ENCODE data around the gene KLRC4.
A peak's percentile ranks its signal among the peaks of the same experiment; 100 is the strongest.
"Not testable (repeated sequence)": the region's sequence is repeated elsewhere in the genome, so short reads cannot be mapped to it uniquely, and the experiment has no call there.

Gene KLRC4

DNA sequence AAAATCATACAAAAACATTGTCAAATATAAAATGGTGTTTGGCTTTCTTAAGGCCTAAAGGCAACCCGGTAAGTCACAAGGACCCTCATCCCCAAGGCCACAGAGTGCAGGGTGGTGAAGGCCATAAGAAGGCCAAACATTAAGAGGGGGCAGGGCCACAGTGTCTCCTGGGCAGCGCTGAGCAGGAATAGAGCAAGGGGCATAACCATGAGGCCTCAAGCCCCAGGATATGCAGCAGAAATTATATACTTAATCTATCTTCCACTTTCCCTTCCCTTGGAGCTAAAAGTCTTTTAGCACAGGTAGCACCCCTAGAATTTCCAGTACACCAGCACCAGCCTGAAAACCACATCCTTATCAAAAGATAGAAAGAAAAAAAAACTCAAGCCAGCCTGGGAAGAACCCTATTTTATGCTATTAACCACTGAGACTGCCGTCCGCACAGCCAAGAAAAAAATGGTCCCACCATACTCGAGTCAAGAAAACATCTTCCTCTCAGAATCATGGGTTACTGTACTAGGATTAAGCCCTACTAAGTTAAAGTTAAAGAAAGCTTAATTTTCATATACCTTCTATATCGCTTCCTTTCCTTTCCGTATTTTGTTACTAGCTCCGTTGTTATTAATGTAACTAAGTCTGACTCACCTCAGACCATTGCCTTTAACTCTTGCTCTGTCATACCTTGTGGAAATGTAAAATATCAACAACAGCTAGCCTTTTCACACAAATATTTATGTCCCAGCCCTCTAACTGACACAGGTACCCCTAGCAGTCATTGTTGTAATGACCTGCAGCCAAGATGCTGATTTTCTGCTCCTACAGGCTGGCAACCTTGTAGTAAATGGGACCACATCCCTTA is 39.8 kb downstream of the KLRC4 start:
- Mint-ChIP-seq H3K27ac (peak overlapping the region; percentile 66 to 80), H3K4me1 (ENCODE audit: low read depth in 2 of 2) (peaks cover 51 to 63% of the 10 kb centered on the region in 2 donors), H3K9me3 (no peaks in the 10 kb centered on the region), H3K27me3 (no peaks in the 10 kb centered on the region), H3K4me3 (peak overlapping the region; percentile 62 to 75), H3K36me3 (ENCODE audit: insufficient read depth) (peaks cover 72% of the 10 kb centered on the region)
- ATAC-seq (replicated peaks) (peak; percentile 31), DNase-seq (no peak)

GRCh38 chr12:10368206-10369171 is 41.1 kb downstream of the KLRC4 start:
- H3K27ac Mint-ChIP-seq = peak overlapping the region; percentile 80 to 92
- H3K36me3 Mint-ChIP-seq (ENCODE audit: insufficient read depth) = peaks cover 59% of the 10 kb centered on the region
- H3K27me3 Mint-ChIP-seq = no peaks in the 10 kb centered on the region
- DNase-seq = no peak
- H3K4me3 Mint-ChIP-seq = peak overlapping the region in 1 of 2 donors; percentile 11
- no peak for ATAC-seq (replicated peaks)
- H3K4me1 Mint-ChIP-seq (ENCODE audit: low read depth in 2 of 2) = peaks cover 42 to 50% of the 10 kb centered on the region in 2 donors
- H3K9me3 Mint-ChIP-seq = no peaks in the 10 kb centered on the region

DNA sequence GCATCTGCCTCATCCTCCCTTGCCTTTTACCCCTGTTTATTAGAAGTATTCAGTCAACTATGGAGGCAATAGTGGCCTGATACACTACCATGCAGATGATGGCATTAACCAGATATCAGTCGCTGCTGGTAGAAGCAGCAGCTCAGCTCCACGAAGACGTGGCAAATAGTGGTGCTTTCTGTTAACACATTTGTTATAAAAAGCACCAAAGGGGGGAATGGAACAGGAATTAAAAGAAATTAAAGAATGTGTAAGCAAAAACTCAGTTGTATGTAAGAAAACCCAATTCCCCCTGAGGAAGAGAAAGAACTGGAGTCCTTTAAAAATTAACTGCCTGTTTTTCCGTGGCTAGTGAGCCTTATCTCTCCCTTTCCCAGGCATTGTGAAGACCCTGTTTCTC is 41.8 kb downstream of the KLRC4 start:
- not testable (repeated sequence) for H3K9me3 Mint-ChIP-seq; DNase-seq; ATAC-seq (replicated peaks); H3K4me3 Mint-ChIP-seq; H3K27me3 Mint-ChIP-seq
- H3K4me1 Mint-ChIP-seq (ENCODE audit: low read depth in 2 of 2) = peaks cover 40 to 45% of the 10 kb centered on the region in 2 donors
- peaks cover 51% of the 10 kb centered on the region for H3K36me3 Mint-ChIP-seq (ENCODE audit: insufficient read depth)
- H3K27ac Mint-ChIP-seq = peak overlapping the region; percentile 80 to 92

- H3K4me3 Mint-ChIP-seq = peak overlapping the region in 1 of 2 donors; percentile 33
- no peaks in the 10 kb centered on the region for H3K9me3 Mint-ChIP-seq
- H3K27me3 Mint-ChIP-seq = no peaks in the 10 kb centered on the region
- ATAC-seq (replicated peaks) (peak; percentile 24), DNase-seq (no peak)
- peaks cover 37 to 39% of the 10 kb centered on the region in 2 donors for H3K4me1 Mint-ChIP-seq (ENCODE audit: low read depth in 2 of 2)
- peak overlapping the region in 1 of 2 donors; percentile 9 for H3K27ac Mint-ChIP-seq
- H3K36me3 Mint-ChIP-seq (ENCODE audit: insufficient read depth) = peaks cover 46% of the 10 kb centered on the region
These were observed 42.7 kb downstream of the KLRC4 start for GRCh38 chr12:10366875-10367274.

- no peak overlapping the region for H3K4me3 Mint-ChIP-seq
- ATAC-seq (replicated peaks) (no peak), DNase-seq (no peak)
- peaks cover 36% of the 10 kb centered on the region for H3K36me3 Mint-ChIP-seq (ENCODE audit: insufficient read depth)
- no peaks in the 10 kb centered on the region for H3K27me3 Mint-ChIP-seq
- peaks cover 32 to 33% of the 10 kb centered on the region in 2 donors for H3K4me1 Mint-ChIP-seq (ENCODE audit: low read depth in 2 of 2)
- no peak overlapping the region for H3K27ac Mint-ChIP-seq
- no peaks in the 10 kb centered on the region for H3K9me3 Mint-ChIP-seq
These were observed 43.7 kb downstream of the KLRC4 start for GRCh38 chr12:10365696-10366405.

DNA sequence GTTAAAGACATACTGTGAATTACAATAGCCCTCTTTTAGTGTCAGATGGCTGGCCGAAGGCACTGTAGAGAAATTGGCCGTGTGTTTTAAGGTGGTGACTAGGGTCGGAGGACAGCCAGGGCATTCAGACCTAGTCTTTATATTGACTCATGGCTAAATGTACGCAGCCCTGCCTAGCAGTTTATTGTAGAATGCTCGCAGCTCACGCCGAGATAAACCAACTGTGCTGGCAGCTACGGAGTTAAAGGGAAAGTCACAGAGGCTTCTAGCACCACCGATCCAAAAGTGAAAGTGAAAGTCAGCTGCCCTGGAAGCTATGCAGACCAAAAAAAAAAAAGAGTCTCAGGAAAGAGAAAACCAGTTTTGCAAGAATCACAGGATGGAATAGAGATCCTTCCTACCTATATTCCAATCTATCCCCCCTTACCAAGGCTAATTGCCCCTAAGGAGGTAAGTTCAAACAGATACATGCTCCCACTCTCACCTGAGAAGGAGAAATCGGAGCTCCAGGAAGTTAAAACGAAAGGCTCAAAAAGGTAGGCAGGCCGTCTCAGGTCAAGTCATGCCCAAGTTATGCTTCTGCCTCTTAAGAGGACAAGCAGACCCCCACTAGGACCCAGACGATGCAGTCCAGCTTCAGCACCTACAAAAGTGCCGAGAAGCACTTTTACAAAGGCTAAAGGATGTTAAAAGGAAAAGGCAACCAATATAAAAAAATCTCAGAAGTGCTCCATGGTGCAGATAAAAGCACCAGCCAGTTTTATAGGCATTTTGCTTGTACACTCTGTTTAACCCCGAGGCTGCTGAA is 44.5 kb downstream of the KLRC4 start:
- H3K27me3 Mint-ChIP-seq = no peaks in the 10 kb centered on the region
- H3K4me1 Mint-ChIP-seq (ENCODE audit: low read depth in 2 of 2) = peaks cover 29 to 33% of the 10 kb centered on the region in 2 donors
- H3K27ac Mint-ChIP-seq = no peak overlapping the region
- no peaks in the 10 kb centered on the region for H3K9me3 Mint-ChIP-seq
- peaks cover 27% of the 10 kb centered on the region for H3K36me3 Mint-ChIP-seq (ENCODE audit: insufficient read depth)
- H3K4me3 Mint-ChIP-seq = no peak overlapping the region
- DNase-seq = peak; percentile 51 to 62 (median 58)
- peak; percentile 78 for ATAC-seq (replicated peaks)

GRCh38 chr12:10363914-10364814 is 45.4 kb downstream of the KLRC4 start:
- no peak overlapping the region for H3K27ac Mint-ChIP-seq
- H3K36me3 Mint-ChIP-seq (ENCODE audit: insufficient read depth) = peaks cover 24% of the 10 kb centered on the region
- H3K27me3 Mint-ChIP-seq = no peaks in the 10 kb centered on the region
- ATAC-seq (replicated peaks) = peak; percentile 41
- no peak overlapping the region for H3K4me3 Mint-ChIP-seq
- H3K4me1 Mint-ChIP-seq (ENCODE audit: low read depth in 2 of 2) = peaks cover 25 to 35% of the 10 kb centered on the region in 2 donors
- no peaks in the 10 kb centered on the region for H3K9me3 Mint-ChIP-seq
- no peak for DNase-seq

GRCh38 chr12:10363658-10363913 is 46.0 kb downstream of the KLRC4 start:
- H3K27ac Mint-ChIP-seq = no peak overlapping the region
- no peaks in the 10 kb centered on the region for H3K9me3 Mint-ChIP-seq
- no peak overlapping the region for H3K4me3 Mint-ChIP-seq
- ATAC-seq (replicated peaks) = no peak
- H3K4me1 Mint-ChIP-seq (ENCODE audit: low read depth in 2 of 2) = peaks cover 22 to 36% of the 10 kb centered on the region in 2 donors
- no peaks in the 10 kb centered on the region for H3K27me3 Mint-ChIP-seq
- DNase-seq = no peak
- H3K36me3 Mint-ChIP-seq (ENCODE audit: insufficient read depth) = peaks cover 19% of the 10 kb centered on the region

DNA sequence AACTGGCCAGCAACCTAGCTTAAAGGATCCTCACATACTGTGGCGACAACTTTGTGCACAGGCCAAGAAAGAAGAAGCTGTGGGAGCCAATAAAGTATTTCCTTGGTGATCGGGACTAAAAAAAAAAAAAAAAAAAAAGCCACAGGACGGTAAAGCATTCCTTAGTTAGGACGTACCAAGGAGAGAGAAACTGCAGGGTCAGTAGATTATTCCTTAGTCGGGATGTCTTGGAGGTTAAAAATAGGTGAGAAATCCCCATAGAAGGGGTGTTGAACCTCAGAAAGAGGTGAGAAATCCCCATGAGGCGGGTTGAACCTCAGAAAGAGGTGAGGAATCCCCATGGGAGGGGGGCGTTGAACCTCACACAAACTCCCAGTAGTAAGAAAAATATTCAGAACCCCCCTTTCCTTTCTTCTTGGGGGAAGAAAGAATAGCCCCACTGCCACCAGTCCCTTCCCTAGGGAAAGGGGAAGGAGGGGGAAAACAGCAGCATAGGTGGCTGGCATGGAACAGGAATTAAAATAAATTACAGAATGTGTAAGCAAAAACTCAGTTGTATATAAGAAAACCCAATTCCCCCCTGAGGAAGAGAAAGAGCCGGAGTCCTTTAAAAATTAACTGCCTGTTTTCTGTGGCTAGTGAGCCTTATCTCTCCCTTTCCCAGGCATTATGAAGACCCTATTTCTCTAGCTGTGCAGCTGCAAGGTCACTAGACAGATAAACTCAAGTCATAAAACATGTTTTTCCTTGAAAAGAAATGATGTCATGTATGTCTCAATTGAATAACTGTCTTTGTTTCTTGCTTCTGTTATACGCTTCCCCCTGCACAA is 46.5 kb downstream of the KLRC4 start:
- Mint-ChIP-seq H3K27ac (peak overlapping the region in 1 of 2 donors; percentile 69), H3K4me3 (peak overlapping the region in 1 of 2 donors; percentile 24)
- DNase-seq = no peak

GRCh38 chr12:10362325-10362724 is 47.2 kb downstream of the KLRC4 start:
- Mint-ChIP-seq H3K4me1 (ENCODE audit: low read depth in 2 of 2) (peaks cover 13 to 26% of the 10 kb centered on the region in 2 donors), H3K27ac (peak overlapping the region in 1 of 2 donors; percentile 69), H3K4me3 (peak overlapping the region in 1 of 2 donors; percentile 24), H3K27me3 (no peaks in the 10 kb centered on the region), H3K36me3 (ENCODE audit: insufficient read depth) (peaks cover 10% of the 10 kb centered on the region), H3K9me3 (no peaks in the 10 kb centered on the region)
- ATAC-seq (replicated peaks) (no peak), DNase-seq (no peak)

More for the DNA sequence above, 46.5 kb downstream of the KLRC4 start:
- Mint-ChIP-seq H3K9me3 (no peaks in the 10 kb centered on the region), H3K4me1 (ENCODE audit: low read depth in 2 of 2) (peaks cover 17 to 32% of the 10 kb centered on the region in 2 donors), H3K36me3 (ENCODE audit: insufficient read depth) (peaks cover 13% of the 10 kb centered on the region), H3K27me3 (no peaks in the 10 kb centered on the region)
- ATAC-seq (replicated peaks) = no peak

DNA sequence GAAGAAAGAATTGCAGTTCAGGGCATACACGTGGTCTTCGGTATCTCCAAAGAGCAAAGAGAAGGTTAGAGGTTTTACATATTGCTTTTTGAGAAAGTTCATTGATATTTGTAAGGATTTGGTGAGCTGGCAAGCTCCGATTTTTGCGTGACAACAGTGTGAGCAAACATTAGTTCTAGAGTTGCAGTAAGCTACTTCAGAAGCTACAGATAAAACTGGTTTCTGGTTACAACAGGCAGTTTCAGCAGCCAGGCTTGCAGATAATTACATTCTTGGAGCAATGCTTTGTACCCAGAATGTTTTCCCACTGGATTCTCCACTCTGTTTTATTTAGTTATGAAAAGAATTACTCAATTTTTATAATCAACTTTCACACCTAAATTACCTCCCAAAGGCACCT is 47.9 kb downstream of the KLRC4 start:
- peaks cover 13 to 26% of the 10 kb centered on the region in 2 donors for H3K4me1 Mint-ChIP-seq (ENCODE audit: low read depth in 2 of 2)
- H3K27me3 Mint-ChIP-seq = no peaks in the 10 kb centered on the region
- peaks cover 10% of the 10 kb centered on the region for H3K36me3 Mint-ChIP-seq (ENCODE audit: insufficient read depth)
- peak overlapping the region in 1 of 2 donors; percentile 13 for H3K27ac Mint-ChIP-seq
- DNase-seq (no peak), ATAC-seq (replicated peaks) (no peak)
- H3K9me3 Mint-ChIP-seq = no peaks in the 10 kb centered on the region
- no peak overlapping the region for H3K4me3 Mint-ChIP-seq

Data from effector memory CD8-positive, alpha-beta T cell (primary cell).